Stimulated activated CD8-positive, alpha-beta memory T cell treated with anti-CD3 and anti-CD28 coated beads, Interleukin-7, amount 100 ng/mL, for 4 hours (primary cell): ENCODE measurements around the gene HSFX3.
"Not testable (repeated sequence)": the region's sequence is repeated elsewhere in the genome, so short reads cannot be mapped to it uniquely, and the experiment has no call there.

Source experiments
- DNase-seq, 2 donors: peaks; one replicate each; pipeline ENCODE4 v3.0.0-alpha.2; 2020; ENCODE audit warnings: low read depth in 2 of 2

HSFX3 gene

GRCh38 chrX:149517308-149517707, 32.4 kb downstream of the HSFX3 start:
- DNase-seq, result no peak

GRCh38 chrX:149516604-149517003, 33.1 kb downstream of the HSFX3 start:
- no peak for DNase-seq

GRCh38 chrX:149515954-149516602, 33.6 kb downstream of the HSFX3 start:
- DNase-seq, result no peak

GRCh38 chrX:149513825-149514428, 35.8 kb downstream of the HSFX3 start:
- DNase-seq, result no peak

- DNase-seq, result peak in 1 of 2 donors; percentile 33
Observed at GRCh38 chrX:149512225-149512885, 37.4 kb downstream of the HSFX3 start.

- DNase-seq, result no peak
Observed at GRCh38 chrX:149511081-149511480, 38.6 kb downstream of the HSFX3 start.

- DNase-seq, result no peak
Observed at GRCh38 chrX:149510386-149510785, 39.3 kb downstream of the HSFX3 start.

GRCh38 chrX:149508467-149508866, 41.3 kb downstream of the HSFX3 start:
- DNase-seq, result no peak

GRCh38 chrX:149506349-149506748, 43.4 kb downstream of the HSFX3 start:
- no peak for DNase-seq

- DNase-seq, result no peak
Observed at GRCh38 chrX:149505671-149506070, 44.1 kb downstream of the HSFX3 start.

- DNase-seq, result peak; percentile 66 to 80
Observed at GRCh38 chrX:149504915-149505651, 44.6 kb downstream of the HSFX3 start, which contains the start of gene IDS. Gene IDS, minus strand, starts transcription at chrX:149505306. Its CDS starts 169 bp downstream, at chrX:149505137.

- DNase-seq, result peak in 1 of 2 donors; percentile 46
Observed at GRCh38 chrX:149504226-149504914, 45.4 kb downstream of the HSFX3 start.

GRCh38 chrX:149503446-149503845, 46.3 kb downstream of the HSFX3 start:
- peak; percentile 38 to 49 for DNase-seq

- DNase-seq, result not testable (repeated sequence)
Observed at GRCh38 chrX:149502923-149503322, 46.8 kb downstream of the HSFX3 start.

GRCh38 chrX:149499766-149500165, 50.0 kb downstream of the HSFX3 start:
- DNase-seq, result no peak

GRCh38 chrX:149498767-149499166, 51.0 kb downstream of the HSFX3 start:
- DNase-seq, result no peak
